OCI-LY1 (cell line): Measurements from ENCODE around the gene ZNFX1.

ENCODE experiments used
- H2AFZ ChIP-seq: fragments of 200-600 bp; sonication (generic), shearing (Covaris generic); 2 replicates; pipeline ENCODE4 v1.6.0; 2014; ENCODE audit warnings: antibody characterized with exemption, mild to moderate bottlenecking, low read length
- H3F3A ChIP-seq: fragments of 200-600 bp; sonication (generic), shearing (Covaris generic); 2 replicates; pipeline ENCODE4 v1.6.0; 2014; ENCODE audit warnings: mild to moderate bottlenecking, antibody characterized with exemption, low read length, moderate library complexity; ENCODE audit not compliant: insufficient read depth
- H3K27ac ChIP-seq: fragments of 200-600 bp; sonication (generic); 2 replicates; pipeline ENCODE4 v1.5.1; 2014; ENCODE audit warnings: low read length, mixed run types, mild to moderate bottlenecking, low read depth; ENCODE audit not compliant: poor library complexity, severe bottlenecking
- H3K27me3 ChIP-seq: fragments of 200-600 bp; sonication (generic); 2 replicates; pipeline ENCODE4 v1.6.0; 2014; ENCODE audit warnings: antibody characterized with exemption, mild to moderate bottlenecking, low read length, moderate library complexity; ENCODE audit not compliant: insufficient read depth
- H3K36me3 ChIP-seq: fragments of 200-600 bp; sonication (generic); 2 replicates; pipeline ENCODE4 v1.6.1; 2014; ENCODE audit warnings: mild to moderate bottlenecking, antibody characterized with exemption, low read length, moderate library complexity, mixed read lengths; ENCODE audit not compliant: insufficient read depth
- H3K4me1 ChIP-seq: fragments of 200-600 bp; sonication (generic); 2 replicates; pipeline ENCODE4 v1.5.1; 2014; ENCODE audit warnings: mild to moderate bottlenecking, low read length, moderate library complexity; ENCODE audit not compliant: insufficient read depth, severe bottlenecking
- H3K4me2 ChIP-seq: fragments of 200-600 bp; sonication (generic), shearing (Covaris generic); 2 replicates; pipeline ENCODE4 v1.6.1; 2014; ENCODE audit warnings: low read length
- H3K4me3 ChIP-seq: fragments of 200-600 bp; sonication (generic); 2 replicates; pipeline ENCODE4 v1.5.1; 2014; ENCODE audit warnings: low read length, low read depth, mild to moderate bottlenecking, mixed read lengths; ENCODE audit not compliant: poor library complexity, severe bottlenecking
- H3K79me2 ChIP-seq: fragments of 200-600 bp; shearing (Covaris generic); 2 replicates; pipeline ENCODE4 v1.6.1; 2016; ENCODE audit warnings: mixed run types, low read length, mixed read lengths; ENCODE audit not compliant: insufficient read depth
- H3K9ac ChIP-seq: fragments of 200-600 bp; sonication (generic), shearing (Covaris generic); 2 replicates; pipeline ENCODE4 v1.6.1; 2014; ENCODE audit warnings: mild to moderate bottlenecking, low read length, mixed read lengths
- H3K9me2 ChIP-seq: fragments of 200-600 bp; sonication (generic), shearing (Covaris generic); 2 replicates; pipeline ENCODE4 v1.6.1; 2014; ENCODE audit warnings: low read depth, mild to moderate bottlenecking, low read length, mixed read lengths
- H3K9me3 ChIP-seq: fragments of 200-600 bp; shearing (Covaris generic); 2 replicates; pipeline ENCODE4 v1.6.1; 2014; ENCODE audit warnings: low read length, mixed read lengths
- H4K20me1 ChIP-seq: fragments of 200-600 bp; sonication (generic), shearing (Covaris generic); 2 replicates; pipeline ENCODE4 v1.6.0; 2016; ENCODE audit warnings: mild to moderate bottlenecking, low read length; ENCODE audit not compliant: insufficient read depth
- CTCF ChIP-seq: fragments of 200-600 bp; sonication (generic), shearing (Covaris generic); IDR thresholded peaks from 2 replicates; pipeline ENCODE4 v1.5.1; 2017; ENCODE audit warnings: mild to moderate bottlenecking, antibody characterized with exemption, low read length, moderate library complexity, mixed read lengths
- EZH2 ChIP-seq: fragments of 200-600 bp; sonication (generic), shearing (Covaris generic); IDR thresholded peaks from 2 replicates; pipeline ENCODE4 v1.8.0; 2017; ENCODE audit warnings: borderline replicate concordance, mixed run types, mild to moderate bottlenecking, antibody characterized with exemption, low read length, moderate library complexity, mixed read lengths

The ZNFX1 gene

GRCh38 chr20:49236301-49236700 lies 41.6 kb downstream of the ZNFX1 start:
- H3K9ac ChIP-seq: no peak overlapping the region
- no peaks in the 10 kb centered on the region for H3F3A ChIP-seq
- no peaks in the 10 kb centered on the region for H3K27me3 ChIP-seq
- no peaks in the 10 kb centered on the region for H3K79me2 ChIP-seq
- H3K4me1 ChIP-seq: no peaks in the 10 kb centered on the region
- H4K20me1 ChIP-seq: no peaks in the 10 kb centered on the region
- no peak overlapping the region for H3K4me3 ChIP-seq
- H3K9me3 ChIP-seq: no peaks in the 10 kb centered on the region
- H3K27ac ChIP-seq: no peak overlapping the region
- H3K36me3 ChIP-seq: peaks cover 90% of the 10 kb centered on the region
- H3K9me2 ChIP-seq: no peaks in the 10 kb centered on the region
- TF ChIP-seq CTCF (no peak), EZH2 (no peak)
- no peak overlapping the region for H3K4me2 ChIP-seq
- no peak overlapping the region for H2AFZ ChIP-seq

GRCh38 chr20:49234831-49235230 lies 43.0 kb downstream of the ZNFX1 start:
- H2AFZ ChIP-seq: no peak overlapping the region

GRCh38 chr20:49233226-49233625 lies 44.6 kb downstream of the ZNFX1 start:
- no peak overlapping the region for H3K9ac ChIP-seq
- H4K20me1 ChIP-seq: no peaks in the 10 kb centered on the region
- H3K4me2 ChIP-seq: no peak overlapping the region
- no peak overlapping the region for H3K4me3 ChIP-seq
- no peak overlapping the region for H2AFZ ChIP-seq
- H3K79me2 ChIP-seq: no peaks in the 10 kb centered on the region
- no peaks in the 10 kb centered on the region for H3K9me3 ChIP-seq
- H3K27ac ChIP-seq: no peak overlapping the region
- H3K36me3 ChIP-seq: peaks cover 90% of the 10 kb centered on the region
- TF ChIP-seq EZH2 (no peak), CTCF (no peak)
- no peaks in the 10 kb centered on the region for H3K4me1 ChIP-seq
- no peaks in the 10 kb centered on the region for H3K27me3 ChIP-seq
- H3K9me2 ChIP-seq: no peaks in the 10 kb centered on the region
- no peaks in the 10 kb centered on the region for H3F3A ChIP-seq

More at GRCh38 chr20:49234831-49235230, 43.0 kb downstream of the ZNFX1 start:
- no peak for TF ChIP-seq CTCF
- TF ChIP-seq EZH2: no peak
- H3K9me2 ChIP-seq: no peaks in the 10 kb centered on the region
- H3K79me2 ChIP-seq: no peaks in the 10 kb centered on the region
- no peaks in the 10 kb centered on the region for H3F3A ChIP-seq
- H3K4me2 ChIP-seq: no peak overlapping the region
- H3K9me3 ChIP-seq: no peaks in the 10 kb centered on the region
- no peak overlapping the region for H3K27ac ChIP-seq
- H3K9ac ChIP-seq: no peak overlapping the region
- no peaks in the 10 kb centered on the region for H4K20me1 ChIP-seq
- no peaks in the 10 kb centered on the region for H3K27me3 ChIP-seq
- no peaks in the 10 kb centered on the region for H3K4me1 ChIP-seq
- no peak overlapping the region for H3K4me3 ChIP-seq
- peaks cover 91% of the 10 kb centered on the region for H3K36me3 ChIP-seq
